Loucy (cell line): ENCODE data around the gene SLC10A7.

Experiments
- CTCF ChIP-seq: fragments of 200-600 bp; sonication (generic); conservative IDR thresholded peaks from 2 replicates; pipeline ENCODE4 v1.5.1; 2014; ENCODE audit warnings: mild to moderate bottlenecking, antibody characterized with exemption, low read length
- EZH2phosphoT487 ChIP-seq: fragments of 200-600 bp; IDR thresholded peaks from 2 replicates; pipeline ENCODE4 v1.6.1; 2018; ENCODE audit warnings: antibody characterized with exemption, mild to moderate bottlenecking, moderate library complexity, borderline replicate concordance

GRCh38 chr4:146292508-146292907 lies 229.2 kb downstream of the SLC10A7 start:
- TF ChIP-seq EZH2phosphoT487 = no peak
- TF ChIP-seq CTCF = no peak
